Astrocyte of the spinal cord (primary cell): ENCODE measurements around the gene KDM7A.
A peak's percentile ranks its signal among the peaks of the same experiment; 100 is the strongest.

Experiments
- DNase-seq: peaks from one replicate; pipeline ENCODE4 v3.0.0; 2011; ENCODE audit warnings: low read depth, low spot score
- H3K4me3 ChIP-seq: 2 replicates; pipeline ENCODE4 v1.5.1; 2011; ENCODE audit warnings: low read depth, mild to moderate bottlenecking, low read length, moderate library complexity
- in situ Hi-C: cut with HindIII; loops from 2 replicates; pipeline ENCODE4 v1.10.0; 2017; ENCODE audit warnings: low sequenced_read_pairs
- TF ChIP-seq, protein P1 (sequence below): IDR thresholded peaks from 2 replicates; pipeline ENCODE4 v1.5.1; 2012; ENCODE audit warnings: low read depth, mild to moderate bottlenecking, low read length, inconsistent platforms

KDM7A gene

DNA sequence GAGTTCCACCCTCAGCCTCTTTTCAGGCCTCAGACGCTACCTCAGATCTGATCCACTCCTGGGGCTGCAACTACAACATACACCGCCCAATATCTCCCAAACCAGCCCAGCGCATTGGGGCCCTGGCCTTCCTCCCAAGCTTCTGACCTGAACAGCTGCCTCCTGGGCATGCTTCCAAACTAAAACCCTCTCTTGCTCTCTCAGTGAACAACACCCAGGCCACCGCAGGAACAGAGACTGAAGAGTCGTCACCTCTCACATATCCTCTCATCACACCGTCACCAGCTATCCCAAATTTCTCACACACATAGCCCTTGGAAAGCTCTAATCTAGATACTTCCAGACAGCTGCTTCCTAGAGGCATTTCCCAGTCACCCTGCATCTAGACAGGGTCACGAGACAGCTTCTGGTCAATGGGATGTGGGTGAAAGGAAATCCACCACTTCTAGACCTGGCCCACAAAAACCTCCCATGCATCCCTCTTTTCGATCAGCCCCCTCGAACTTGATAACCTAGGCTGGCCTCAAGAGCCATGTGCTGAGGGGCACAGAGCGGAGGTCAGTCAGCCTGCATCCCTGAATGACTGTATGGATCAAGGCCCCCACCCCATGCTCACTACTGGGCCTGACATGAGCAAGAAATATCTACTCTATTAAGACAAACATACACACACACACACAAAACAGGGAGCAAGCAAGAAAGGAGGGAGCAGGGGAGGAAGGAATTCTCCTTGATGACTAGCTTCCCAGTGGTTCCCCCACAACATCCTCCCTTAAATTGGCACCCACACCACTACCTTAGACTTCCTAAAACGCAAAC, 115.8 kb downstream of the KDM7A start:
- DNase-seq: peak; percentile 32
- TF ChIP-seq, protein P1, sequence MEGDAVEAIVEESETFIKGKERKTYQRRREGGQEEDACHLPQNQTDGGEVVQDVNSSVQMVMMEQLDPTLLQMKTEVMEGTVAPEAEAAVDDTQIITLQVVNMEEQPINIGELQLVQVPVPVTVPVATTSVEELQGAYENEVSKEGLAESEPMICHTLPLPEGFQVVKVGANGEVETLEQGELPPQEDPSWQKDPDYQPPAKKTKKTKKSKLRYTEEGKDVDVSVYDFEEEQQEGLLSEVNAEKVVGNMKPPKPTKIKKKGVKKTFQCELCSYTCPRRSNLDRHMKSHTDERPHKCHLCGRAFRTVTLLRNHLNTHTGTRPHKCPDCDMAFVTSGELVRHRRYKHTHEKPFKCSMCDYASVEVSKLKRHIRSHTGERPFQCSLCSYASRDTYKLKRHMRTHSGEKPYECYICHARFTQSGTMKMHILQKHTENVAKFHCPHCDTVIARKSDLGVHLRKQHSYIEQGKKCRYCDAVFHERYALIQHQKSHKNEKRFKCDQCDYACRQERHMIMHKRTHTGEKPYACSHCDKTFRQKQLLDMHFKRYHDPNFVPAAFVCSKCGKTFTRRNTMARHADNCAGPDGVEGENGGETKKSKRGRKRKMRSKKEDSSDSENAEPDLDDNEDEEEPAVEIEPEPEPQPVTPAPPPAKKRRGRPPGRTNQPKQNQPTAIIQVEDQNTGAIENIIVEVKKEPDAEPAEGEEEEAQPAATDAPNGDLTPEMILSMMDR: no peak
- H3K4me3 ChIP-seq: no peak overlapping the region
- in situ Hi-C loops: no loop called here

DNA sequence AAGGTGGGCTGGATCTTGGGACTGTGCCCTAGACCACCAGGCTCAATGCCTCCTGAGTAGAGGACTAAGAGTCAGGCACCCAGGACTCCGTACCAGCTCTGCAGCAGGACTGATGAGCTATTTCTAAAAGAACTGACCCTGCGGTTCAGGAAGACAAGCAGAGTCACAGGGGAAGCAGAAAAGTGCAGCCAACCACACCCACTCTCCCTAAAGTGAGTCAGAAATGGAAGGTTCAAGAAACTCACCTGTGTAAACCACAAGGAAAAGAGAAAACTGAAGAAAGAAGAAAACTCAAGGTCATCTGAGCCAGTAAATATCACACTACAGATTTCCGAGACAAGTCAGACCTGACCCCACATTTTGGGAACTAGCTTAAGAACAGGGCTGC, 116.5 kb downstream of the KDM7A start:
- TF ChIP-seq, protein P1: no peak
- no peak overlapping the region for H3K4me3 ChIP-seq
- in situ Hi-C loops: no loop called here
- no peak for DNase-seq

DNA sequence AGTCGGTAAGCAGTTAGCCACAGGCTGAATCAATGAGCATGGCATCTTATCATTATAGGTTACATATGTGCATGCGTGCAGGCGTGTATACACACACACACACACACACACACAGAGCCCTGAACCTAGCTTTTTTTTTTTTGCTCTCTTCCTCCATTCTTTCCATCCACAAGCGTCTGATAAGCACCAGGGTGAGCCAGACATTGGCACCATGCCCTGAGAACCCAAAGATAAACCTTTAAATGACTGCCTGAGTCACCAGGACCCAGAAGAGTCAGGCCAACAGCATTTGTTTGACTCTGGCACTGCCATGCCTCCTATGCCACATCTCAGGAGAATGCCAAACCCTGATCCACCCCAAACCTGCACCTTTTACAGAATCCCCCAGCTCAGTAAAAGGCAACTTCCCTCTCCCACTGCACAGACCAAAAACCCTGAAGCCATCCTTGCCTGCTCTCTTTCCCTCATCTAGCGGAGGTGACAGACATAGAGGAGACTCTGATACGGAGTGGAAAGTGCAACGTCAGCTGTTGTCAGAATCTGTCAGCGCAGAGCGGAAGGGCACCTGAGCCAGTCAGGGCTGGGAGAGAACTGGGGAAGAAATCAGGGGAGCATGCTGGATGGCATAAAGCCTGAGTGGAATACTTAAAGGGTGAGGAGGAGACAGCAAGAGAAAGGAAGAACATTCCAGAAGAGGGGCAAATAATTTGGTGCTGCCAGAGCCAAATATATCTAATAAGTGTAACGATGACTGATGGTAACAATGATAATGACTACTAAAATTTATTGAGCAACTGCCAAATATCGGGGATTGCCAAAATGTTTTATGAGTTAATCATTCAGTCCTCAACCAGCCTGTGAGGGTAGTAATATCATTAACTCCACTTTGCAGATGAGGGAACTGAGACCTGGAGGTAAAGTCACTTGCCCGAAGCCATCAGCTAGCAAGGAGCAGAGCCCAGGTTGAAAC, 117.2 kb downstream of the KDM7A start:
- in situ Hi-C loops: no loop called here
- DNase-seq: peak; percentile 87
- no peak overlapping the region for H3K4me3 ChIP-seq
- TF ChIP-seq, protein P1: no peak

DNA sequence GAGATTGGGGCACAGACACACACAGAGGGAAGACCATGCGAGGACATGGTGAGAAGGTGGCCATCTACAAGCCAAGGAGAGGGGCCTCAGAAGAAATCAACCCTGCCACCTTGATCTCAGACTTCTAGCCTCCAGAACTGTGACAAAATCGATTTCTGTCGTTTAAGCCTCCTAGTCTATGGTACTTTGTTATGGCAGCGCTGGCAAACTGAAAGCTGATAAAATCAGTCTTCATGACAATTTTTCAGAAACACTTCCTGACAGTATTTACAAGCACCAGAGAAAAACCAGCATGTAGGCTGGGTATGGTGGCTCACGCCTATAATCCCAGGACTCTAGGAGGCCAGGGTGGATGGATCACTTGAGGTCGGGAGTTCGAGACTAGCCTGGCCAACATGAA, 118.3 kb downstream of the KDM7A start:
- no peak overlapping the region for H3K4me3 ChIP-seq
- no peak for DNase-seq
- TF ChIP-seq, protein P1: no peak
- in situ Hi-C loops: no loop called here

DNA sequence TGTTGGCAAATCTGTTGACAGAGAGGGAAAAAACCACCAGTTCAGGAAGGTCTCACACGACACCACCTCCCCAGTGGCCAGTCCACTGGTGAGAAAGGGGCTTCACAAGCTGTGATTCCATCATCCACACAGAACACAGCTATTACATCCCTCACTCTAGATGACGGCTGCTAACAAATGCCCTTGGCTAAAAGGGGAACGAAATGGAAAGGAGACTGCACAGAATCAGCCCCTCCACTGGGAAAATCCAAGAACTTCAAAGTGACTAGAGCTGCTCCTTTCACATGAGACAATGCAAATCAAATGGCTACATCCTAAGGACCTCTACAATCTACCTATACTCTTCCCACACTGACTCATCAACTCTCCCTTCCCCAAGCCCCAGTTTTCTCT, 119.6 kb downstream of the KDM7A start:
- in situ Hi-C loops: no loop called here

More for the DNA sequence above, 119.6 kb downstream of the KDM7A start:
- no peak for DNase-seq
- H3K4me3 ChIP-seq: no peak overlapping the region
- TF ChIP-seq, protein P1: no peak
